Left ventricle myocardium inferior (tissue), 1 donor: ENCODE results near the gene SUGCT. TPM values are rescaled to one million over a fixed set of nuclear protein-coding genes. Genes with fewer than 3 reads are reported as not detected.

ENCODE experiments used
- DNase-seq: peaks from one replicate; pipeline ENCODE4 v3.0.0-alpha.2; 2020
- H3K27ac ChIP-seq: fragments of 200-600 bp; replicated peaks from 2 replicates; pipeline ENCODE4 v1.8.0; 2021
- H3K27me3 ChIP-seq: fragments of 200-600 bp; 2 replicates; pipeline ENCODE4 v1.8.0; 2021; ENCODE audit warnings: low read depth
- H3K36me3 ChIP-seq: fragments of 200-600 bp; 2 replicates; pipeline ENCODE4 v1.8.0; 2021
- H3K4me1 ChIP-seq: fragments of 200-600 bp; 2 replicates; pipeline ENCODE4 v1.8.0; 2021
- H3K4me3 ChIP-seq: fragments of 200-600 bp; 2 replicates; pipeline ENCODE4 v1.8.0; 2021; ENCODE audit warnings: mild to moderate bottlenecking, moderate library complexity
- H3K9me3 ChIP-seq: fragments of 200-600 bp; replicated peaks from 2 replicates; pipeline ENCODE4 v1.8.0; 2021
- intact Hi-C: fragments of 100-400 bp; cut with micrococcal nuclease; formaldehyde crosslinking; loops from one replicate; pipeline ENCODE4 v1.11.0; 2022
- total RNA-seq: library from RNA; stranded (reverse); fragmentation: NEBNext Ultra II Directional; extraction: Animal tissue kit (Norgen Biotek cat#: 25700); gene quantifications from one replicate; pipeline ENCODE4 v1.2.1, GENCODE V29; 2021
- TF ChIP-seq, protein P1 (sequence below): fragments of 200-600 bp; IDR thresholded peaks from 2 replicates; pipeline ENCODE4 v1.8.0; 2021; ENCODE audit warnings: antibody characterized with exemption, mild to moderate bottlenecking, borderline replicate concordance
- donor health status: DM: no; HTN: yes; CAD: no; lungs with severe emphysema.

Gene SUGCT
- total RNA-seq, 1 donor from 2014 or later = 5.0 TPM

DNA sequence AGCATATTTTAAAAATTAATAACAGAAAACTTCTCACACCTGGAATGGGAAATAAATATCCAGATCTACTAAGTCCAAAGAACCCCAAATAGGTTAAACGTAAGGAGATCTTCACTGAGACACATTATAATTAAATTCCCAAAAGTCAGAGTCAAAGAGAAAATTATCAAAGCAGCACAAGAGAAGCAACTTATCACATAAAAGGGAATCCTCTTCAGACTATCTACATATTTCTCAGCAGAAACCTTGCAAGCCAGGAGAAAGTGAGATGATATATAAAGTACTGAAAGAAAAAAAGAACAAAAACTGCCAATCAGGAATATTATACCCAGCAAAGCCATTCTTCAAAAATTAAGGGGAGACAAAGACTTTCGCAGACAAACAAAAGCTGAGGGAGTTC is 756.4 kb downstream of the SUGCT start:
- Histone ChIP-seq H3K36me3 (no peaks in the 10 kb centered on the region), H3K4me3 (no peak overlapping the region), H3K27me3 (no peaks in the 10 kb centered on the region), H3K4me1 (no peaks in the 10 kb centered on the region), H3K9me3 (peaks cover 57% of the 10 kb centered on the region), H3K27ac (no peak overlapping the region)
- TF ChIP-seq, protein P1, sequence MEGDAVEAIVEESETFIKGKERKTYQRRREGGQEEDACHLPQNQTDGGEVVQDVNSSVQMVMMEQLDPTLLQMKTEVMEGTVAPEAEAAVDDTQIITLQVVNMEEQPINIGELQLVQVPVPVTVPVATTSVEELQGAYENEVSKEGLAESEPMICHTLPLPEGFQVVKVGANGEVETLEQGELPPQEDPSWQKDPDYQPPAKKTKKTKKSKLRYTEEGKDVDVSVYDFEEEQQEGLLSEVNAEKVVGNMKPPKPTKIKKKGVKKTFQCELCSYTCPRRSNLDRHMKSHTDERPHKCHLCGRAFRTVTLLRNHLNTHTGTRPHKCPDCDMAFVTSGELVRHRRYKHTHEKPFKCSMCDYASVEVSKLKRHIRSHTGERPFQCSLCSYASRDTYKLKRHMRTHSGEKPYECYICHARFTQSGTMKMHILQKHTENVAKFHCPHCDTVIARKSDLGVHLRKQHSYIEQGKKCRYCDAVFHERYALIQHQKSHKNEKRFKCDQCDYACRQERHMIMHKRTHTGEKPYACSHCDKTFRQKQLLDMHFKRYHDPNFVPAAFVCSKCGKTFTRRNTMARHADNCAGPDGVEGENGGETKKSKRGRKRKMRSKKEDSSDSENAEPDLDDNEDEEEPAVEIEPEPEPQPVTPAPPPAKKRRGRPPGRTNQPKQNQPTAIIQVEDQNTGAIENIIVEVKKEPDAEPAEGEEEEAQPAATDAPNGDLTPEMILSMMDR = no peak
- DNase-seq = no peak
- intact Hi-C loops = no loop called here

DNA sequence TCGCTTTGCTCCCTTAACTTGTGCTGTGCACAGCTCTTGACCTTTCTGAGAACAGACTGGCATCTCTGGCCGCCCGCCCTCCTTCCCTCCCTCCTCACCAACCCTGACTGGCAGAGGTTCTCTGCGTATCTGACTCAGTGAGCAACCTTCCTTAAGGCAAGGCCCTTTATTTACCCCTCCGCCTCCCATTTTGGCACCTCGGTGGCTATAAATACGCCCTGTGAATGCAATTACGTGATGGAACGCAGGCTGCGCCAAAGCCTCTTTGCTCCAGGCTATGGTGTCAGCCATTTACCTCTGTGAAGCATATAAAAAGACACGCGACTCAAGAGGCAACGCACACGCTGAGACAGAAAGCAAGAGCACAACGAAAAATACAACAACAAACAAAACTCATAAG is 764.3 kb downstream of the SUGCT start:
- Histone ChIP-seq H3K4me3 (no peak overlapping the region), H3K27ac (no peak overlapping the region)

GRCh38 chr7:40899636-40900507 is 765.1 kb downstream of the SUGCT start:
- H3K27me3 ChIP-seq = no peaks in the 10 kb centered on the region
- intact Hi-C loops = no loop called here
- peaks cover 30% of the 10 kb centered on the region for H3K9me3 ChIP-seq
- H3K4me3 ChIP-seq = no peak overlapping the region
- H3K36me3 ChIP-seq = no peaks in the 10 kb centered on the region
- H3K27ac ChIP-seq = no peak overlapping the region
- TF ChIP-seq, protein P1 = no peak
- DNase-seq = no peak
- no peaks in the 10 kb centered on the region for H3K4me1 ChIP-seq

More for the DNA sequence above, 764.3 kb downstream of the SUGCT start:
- no peaks in the 10 kb centered on the region for H3K27me3 ChIP-seq
- DNase-seq = no peak
- intact Hi-C loops = no loop called here
- peaks cover 37% of the 10 kb centered on the region for H3K9me3 ChIP-seq
- no peaks in the 10 kb centered on the region for H3K36me3 ChIP-seq
- TF ChIP-seq, protein P1 = no peak
- no peaks in the 10 kb centered on the region for H3K4me1 ChIP-seq

GRCh38 chr7:40903872-40904271 is 769.1 kb downstream of the SUGCT start:
- H3K4me3 ChIP-seq = no peak overlapping the region
- DNase-seq = no peak
- H3K27me3 ChIP-seq = no peaks in the 10 kb centered on the region
- H3K36me3 ChIP-seq = no peaks in the 10 kb centered on the region
- no peak overlapping the region for H3K27ac ChIP-seq
- TF ChIP-seq, protein P1 = no peak
- H3K4me1 ChIP-seq = no peaks in the 10 kb centered on the region
- H3K9me3 ChIP-seq = no peaks in the 10 kb centered on the region
- intact Hi-C loops = no loop called here

DNA sequence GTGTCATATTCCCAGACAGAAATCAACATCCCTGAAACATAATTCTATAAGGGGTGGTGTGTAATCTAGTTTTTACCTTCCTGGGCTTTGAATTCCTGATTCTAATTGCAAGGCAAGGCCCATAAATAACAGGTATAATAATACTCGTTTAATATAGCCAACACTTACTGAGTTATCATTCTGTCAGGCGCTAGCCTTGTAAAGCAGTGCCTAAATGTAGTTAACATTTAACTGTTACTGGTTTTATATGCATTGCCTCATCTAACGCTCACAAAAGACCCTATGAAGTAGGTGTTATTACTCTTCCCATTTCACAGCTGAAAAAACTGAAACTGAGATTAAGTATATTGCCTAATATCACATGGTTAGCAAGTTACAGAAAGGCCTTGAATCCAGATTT is 772.5 kb downstream of the SUGCT start:
- DNase-seq = no peak
- Histone ChIP-seq H3K27me3 (no peaks in the 10 kb centered on the region), H3K36me3 (no peaks in the 10 kb centered on the region), H3K4me3 (no peak overlapping the region), H3K27ac (no peak overlapping the region), H3K4me1 (no peaks in the 10 kb centered on the region), H3K9me3 (no peaks in the 10 kb centered on the region)
- intact Hi-C loops = no loop called here
- TF ChIP-seq, protein P1 = no peak
